Esophagus muscularis mucosa (tissue), 3 donors: ENCODE measurements around the gene PRDM5.

ENCODE experiments used
- POLR2A ChIP-seq: fragments of 450-650 bp; IDR thresholded peaks from one replicate; pipeline ENCODE4 v1.6.1; 2017; ENCODE audit warnings: antibody characterized with exemption, moderate library complexity, mild to moderate bottlenecking, low read depth
- POLR2AphosphoS5 ChIP-seq, 2 donors: sonication (generic); formaldehyde crosslinking; IDR thresholded peaks; one replicate each; pipeline ENCODE4 v1.6.1; 2017; ENCODE audit warnings: antibody characterized with exemption in 2 of 2
- TF ChIP-seq, protein P1 (sequence below), 3 experiments: fragments of 200-600 bp in 2 of 3; fragments of 450-650 bp in 1 of 3; sonication (generic) in 2 of 3; IDR thresholded peaks; one replicate each; pipeline ENCODE4 v1.5.1; 2017 to 2019; ENCODE audit warnings: antibody characterized with exemption in 3 of 3, mild to moderate bottlenecking in 2 of 3, moderate library complexity in 1 of 3

DNA sequence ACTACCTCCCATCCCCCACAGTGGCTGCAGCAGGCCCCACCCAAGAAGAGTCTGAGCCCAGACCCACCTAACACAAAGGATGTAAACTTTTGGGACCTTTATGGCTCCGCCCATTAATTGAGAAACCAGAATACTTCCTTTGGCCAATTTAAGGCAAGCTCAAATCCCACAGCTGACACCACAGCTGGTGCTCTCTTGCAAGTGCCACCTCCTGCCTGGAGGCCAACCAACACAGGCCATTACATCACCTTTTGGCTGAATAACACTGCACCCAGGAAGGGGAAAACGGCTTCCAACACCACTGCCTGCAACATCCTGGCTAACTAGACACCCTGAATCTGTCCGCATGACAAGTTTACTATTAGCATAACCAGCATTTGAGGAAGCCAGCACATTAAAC, 248.8 kb downstream of the PRDM5 start:
- TF ChIP-seq, protein P1, sequence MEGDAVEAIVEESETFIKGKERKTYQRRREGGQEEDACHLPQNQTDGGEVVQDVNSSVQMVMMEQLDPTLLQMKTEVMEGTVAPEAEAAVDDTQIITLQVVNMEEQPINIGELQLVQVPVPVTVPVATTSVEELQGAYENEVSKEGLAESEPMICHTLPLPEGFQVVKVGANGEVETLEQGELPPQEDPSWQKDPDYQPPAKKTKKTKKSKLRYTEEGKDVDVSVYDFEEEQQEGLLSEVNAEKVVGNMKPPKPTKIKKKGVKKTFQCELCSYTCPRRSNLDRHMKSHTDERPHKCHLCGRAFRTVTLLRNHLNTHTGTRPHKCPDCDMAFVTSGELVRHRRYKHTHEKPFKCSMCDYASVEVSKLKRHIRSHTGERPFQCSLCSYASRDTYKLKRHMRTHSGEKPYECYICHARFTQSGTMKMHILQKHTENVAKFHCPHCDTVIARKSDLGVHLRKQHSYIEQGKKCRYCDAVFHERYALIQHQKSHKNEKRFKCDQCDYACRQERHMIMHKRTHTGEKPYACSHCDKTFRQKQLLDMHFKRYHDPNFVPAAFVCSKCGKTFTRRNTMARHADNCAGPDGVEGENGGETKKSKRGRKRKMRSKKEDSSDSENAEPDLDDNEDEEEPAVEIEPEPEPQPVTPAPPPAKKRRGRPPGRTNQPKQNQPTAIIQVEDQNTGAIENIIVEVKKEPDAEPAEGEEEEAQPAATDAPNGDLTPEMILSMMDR (IDR thresholded peaks at IDR 0.05), result no peak
- no peak for TF ChIP-seq POLR2A
- no peak for TF ChIP-seq POLR2AphosphoS5 (IDR thresholded peaks at IDR 0.05)
